Fibroblast of the aortic adventitia (primary cell): ENCODE measurements around the gene ALDH8A1. TPM values are rescaled to one million over a fixed set of nuclear protein-coding genes. Genes with fewer than 3 reads are reported as not detected.

Experiments used
- DNase-seq: peaks from one replicate; pipeline ENCODE4 v3.0.0-alpha.2; 2010; ENCODE audit warnings: low read depth
- H3K4me3 ChIP-seq: 2 replicates; pipeline ENCODE4 v1.5.1; 2011; ENCODE audit warnings: low read depth, mild to moderate bottlenecking, control low read depth, low read length, moderate library complexity
- CTCF ChIP-seq: IDR thresholded peaks from 2 replicates; pipeline ENCODE4 v1.5.1; 2011; ENCODE audit warnings: mild to moderate bottlenecking, low read length, control low read depth, inconsistent platforms; ENCODE audit not compliant: insufficient read depth
- total RNA-seq: library from RNA; depleted of rRNA; stranded (reverse); fragments of >200 nt; gene quantifications from 2 replicates; pipeline ENCODE4 v1.2.3, GENCODE V29; 2012; ENCODE audit warnings: low replicate concordance

The ALDH8A1 gene
- total RNA-seq, 1 donor, result 0.09 TPM

DNA sequence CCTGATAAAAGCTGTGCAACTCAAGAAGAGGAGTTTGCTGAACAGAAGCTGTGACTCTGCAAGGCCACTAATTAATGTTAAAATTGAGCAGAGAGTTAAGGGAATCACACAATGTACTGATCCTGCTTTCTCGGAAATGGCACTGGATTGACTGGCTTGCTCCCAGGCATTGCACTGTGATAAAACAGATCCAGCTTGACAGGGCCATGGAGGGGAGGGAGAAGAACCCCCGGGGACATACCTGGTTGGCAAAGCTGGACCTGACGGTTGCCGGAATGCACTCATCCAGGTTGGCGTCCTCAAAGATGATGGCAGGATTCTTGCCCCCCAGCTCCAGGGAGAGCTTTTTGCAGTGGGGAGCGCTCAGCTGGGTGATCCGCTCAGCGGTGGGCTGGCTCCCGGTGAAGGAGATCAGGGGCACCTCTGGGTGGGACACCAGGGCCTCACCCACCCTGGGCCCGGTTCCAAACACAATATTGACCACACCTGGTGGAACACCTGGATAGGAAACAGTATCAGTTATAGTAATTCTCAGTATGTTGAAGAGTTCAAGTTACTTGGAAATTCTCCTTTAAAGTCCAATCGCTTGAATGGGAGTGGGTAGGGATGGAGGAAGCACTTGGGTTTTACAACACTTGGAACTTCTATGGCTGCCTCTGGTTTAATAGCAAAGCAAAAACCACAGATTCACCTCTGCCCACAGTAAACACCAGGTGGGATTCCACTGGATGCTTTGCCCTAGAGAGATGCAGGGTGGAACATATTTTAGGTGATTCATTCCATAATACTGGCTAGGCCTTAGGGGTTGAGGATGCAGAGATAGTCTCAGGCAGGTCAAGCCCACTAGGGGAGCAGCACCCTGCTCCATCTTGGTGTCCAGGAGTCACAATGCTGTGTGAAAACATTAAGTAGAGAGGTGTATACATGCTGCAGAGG lies 17.1 kb downstream of the ALDH8A1 start:
- no peak for TF ChIP-seq CTCF
- H3K4me3 ChIP-seq, result no peak overlapping the region
- no peak for DNase-seq

DNA sequence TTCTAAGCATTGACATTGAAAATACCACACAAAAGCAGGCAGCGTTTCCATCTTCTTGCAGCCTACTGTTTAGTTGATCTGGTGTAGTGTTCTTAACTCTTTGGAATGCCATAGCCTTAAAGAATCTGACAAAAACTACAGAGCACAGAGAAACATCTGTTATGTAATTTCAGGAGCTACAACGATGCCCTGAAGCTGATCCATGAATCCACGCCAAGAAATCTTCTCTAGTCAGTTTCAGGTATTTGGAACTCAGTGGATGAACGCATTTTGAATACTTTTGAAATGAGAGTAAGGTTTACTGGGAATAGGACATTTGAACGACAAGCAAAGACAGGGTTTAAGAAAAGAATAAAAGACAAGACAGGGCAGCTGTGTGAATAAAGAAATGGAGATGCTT lies 17.8 kb downstream of the ALDH8A1 start:
- DNase-seq, result no peak
- no peak overlapping the region for H3K4me3 ChIP-seq
- no peak for TF ChIP-seq CTCF

GRCh38 chr6:134930463-134930862 lies 19.4 kb downstream of the ALDH8A1 start:
- H3K4me3 ChIP-seq, result no peak overlapping the region
- TF ChIP-seq CTCF, result no peak
- no peak for DNase-seq

GRCh38 chr6:134928151-134928900 lies 21.6 kb downstream of the ALDH8A1 start:
- peak; percentile 30 for DNase-seq
- no peak for TF ChIP-seq CTCF
- no peak overlapping the region for H3K4me3 ChIP-seq

DNA sequence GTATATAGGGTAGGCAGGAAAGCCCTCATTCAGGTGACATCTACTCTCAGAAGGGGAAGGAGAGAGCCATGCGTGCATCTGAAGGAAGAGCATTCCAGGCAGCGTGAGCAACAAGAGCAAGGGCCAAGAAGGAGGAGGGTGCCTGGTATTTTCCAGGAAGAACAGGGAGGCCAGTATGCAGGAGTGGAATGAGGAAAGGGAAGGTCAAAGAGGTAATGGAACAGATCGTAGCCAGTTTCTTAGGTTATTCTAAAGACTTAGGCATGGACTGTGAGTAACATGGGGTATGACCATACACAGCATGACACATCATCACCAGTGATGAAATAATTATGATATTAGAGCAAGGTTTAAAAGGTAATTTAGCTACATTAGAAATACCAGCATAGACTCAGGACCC lies 24.1 kb downstream of the ALDH8A1 start:
- TF ChIP-seq CTCF, result no peak
- no peak overlapping the region for H3K4me3 ChIP-seq
- peak; percentile 76 for DNase-seq

DNA sequence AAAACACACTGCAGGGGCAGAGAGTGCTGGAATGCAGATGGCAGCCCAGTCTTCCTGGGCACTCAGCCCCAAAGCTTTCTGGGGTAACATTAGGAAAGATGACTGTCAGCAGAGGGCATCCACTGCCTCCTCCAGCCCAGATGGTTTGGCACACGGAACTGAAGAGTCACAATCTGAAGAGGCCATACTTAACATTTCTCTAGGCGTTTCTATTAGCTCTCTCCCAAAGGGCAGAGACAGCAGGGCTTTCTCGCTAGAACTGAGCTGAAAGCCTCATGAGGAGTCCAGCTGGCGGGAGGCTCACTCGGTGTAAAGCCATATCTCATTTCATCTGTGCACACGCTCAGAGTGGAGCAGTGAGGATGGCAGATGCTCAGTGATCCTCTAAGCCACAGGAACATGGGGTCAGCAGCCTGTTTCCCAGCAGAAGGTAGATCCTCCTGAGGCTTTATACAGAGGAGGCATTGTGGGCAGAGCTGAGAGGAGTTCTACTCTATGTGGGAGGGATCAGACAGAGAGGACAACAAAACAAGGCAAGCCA lies 28.1 kb downstream of the ALDH8A1 start:
- H3K4me3 ChIP-seq, result no peak overlapping the region
- no peak for TF ChIP-seq CTCF
- peak; percentile 24 for DNase-seq
